Mucosa of rectum (tissue), 2 donors: Measurements from ENCODE around the gene TTN.

ENCODE experiments used
- H3K27ac ChIP-seq, 2 donors: one replicate each; pipeline ENCODE4 v1.7.0; 2013; ENCODE audit warnings: inconsistent platforms in 2 of 2, low read depth in 2 of 2, low read length in 2 of 2
- H3K27me3 ChIP-seq, 2 donors: one replicate each; pipeline ENCODE4 v1.7.0; 2013; ENCODE audit warnings: low read length in 2 of 2; ENCODE audit not compliant: control insufficient read depth in 2 of 2, insufficient read depth in 2 of 2
- H3K36me3 ChIP-seq, 2 donors: one replicate each; pipeline ENCODE4 v1.7.0; 2013; ENCODE audit warnings: low read length in 2 of 2; ENCODE audit not compliant: control insufficient read depth in 2 of 2, insufficient read depth in 2 of 2
- H3K4me1 ChIP-seq, 2 donors: one replicate each; pipeline ENCODE4 v1.7.0; 2013; ENCODE audit warnings: low read length in 2 of 2, mild to moderate bottlenecking in 1 of 2; ENCODE audit not compliant: control insufficient read depth in 2 of 2, insufficient read depth in 2 of 2
- H3K4me3 ChIP-seq, 2 donors: one replicate each; pipeline ENCODE4 v1.7.0; 2013; ENCODE audit warnings: low read length in 2 of 2
- H3K9ac ChIP-seq, 2 donors: one replicate each; pipeline ENCODE4 v1.7.0; 2013; ENCODE audit warnings: low read length in 2 of 2, low read depth in 1 of 2, mild to moderate bottlenecking in 1 of 2
- H3K9me3 ChIP-seq, 2 donors: one replicate each; pipeline ENCODE4 v1.7.0; 2013; ENCODE audit warnings: low read length in 2 of 2; ENCODE audit not compliant: control insufficient read depth in 2 of 2
- donor health status: healthy.
- donor health status: Normal muscosa, but diverticular disease.

The TTN gene

DNA sequence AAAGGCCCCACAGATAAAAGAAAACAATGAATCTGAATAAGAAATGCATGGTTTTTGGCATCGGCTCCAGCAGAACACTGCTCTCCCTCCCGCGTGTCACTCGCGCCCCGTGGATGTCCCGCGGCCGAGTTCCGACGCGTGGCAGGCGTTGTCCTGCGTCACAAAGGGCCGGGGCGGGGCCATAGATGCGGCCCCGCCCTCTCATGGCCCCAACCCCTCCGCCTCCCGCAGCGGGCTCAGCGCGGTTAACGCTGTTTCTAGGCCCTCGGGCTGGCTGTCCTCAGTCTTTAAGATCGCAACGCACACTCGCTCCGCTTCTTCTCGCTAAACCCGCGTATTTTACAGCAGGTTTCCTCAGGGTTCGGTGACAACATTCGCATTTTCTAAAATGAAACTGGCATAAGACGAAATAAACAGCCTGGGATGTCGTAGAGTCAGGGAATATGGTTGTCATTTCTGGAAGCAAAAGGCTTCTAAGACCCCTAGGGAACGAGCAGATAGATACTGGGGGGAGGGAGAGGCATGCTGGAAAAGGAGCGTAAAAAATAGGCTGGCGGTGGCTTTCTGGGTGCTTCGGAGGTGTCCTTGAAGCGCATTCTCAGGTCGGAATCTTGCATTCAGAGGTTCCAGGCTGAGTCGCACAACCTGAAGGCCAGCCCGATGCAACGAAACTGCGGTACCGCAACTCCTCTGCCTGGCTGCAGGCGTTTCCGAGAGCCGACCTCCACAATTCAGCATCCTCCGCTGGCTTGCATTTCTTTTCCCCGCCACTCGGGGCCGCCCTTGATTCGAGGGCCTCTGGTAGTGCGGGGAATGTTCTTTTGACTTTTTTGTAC is 328.6 kb downstream of the TTN start, which contains the start of gene FKBP7:
Gene FKBP7, minus strand, starts transcription at position 162 of the 836 bp plus-strand sequence. Its CDS starts 101 bp downstream, at position 61.
- Histone ChIP-seq H3K9me3 (no peaks in the 10 kb centered on the region), H3K36me3 (no peaks in the 10 kb centered on the region), H3K4me1 (peaks cover 18 to 24% of the 10 kb centered on the region in 2 donors), H3K4me3 (peak within 1 kb of the TSS; percentile 91 to 100), H3K9ac (peak within 1 kb of the TSS; percentile 88 to 99), H3K27ac (peak within 1 kb of the TSS; percentile 91 to 98), H3K27me3 (no peaks in the 10 kb centered on the region)

GRCh38 chr2:178478130-178478438 is 329.1 kb downstream of the TTN start:
- Histone ChIP-seq H3K9me3 (no peaks in the 10 kb centered on the region), H3K4me3 (peak overlapping the region; percentile 91 to 100), H3K4me1 (peaks cover 18 to 24% of the 10 kb centered on the region in 2 donors), H3K9ac (peak overlapping the region; percentile 88 to 99), H3K27me3 (no peaks in the 10 kb centered on the region), H3K36me3 (no peaks in the 10 kb centered on the region), H3K27ac (peak overlapping the region; percentile 91 to 98)

- Histone ChIP-seq H3K4me3 (peak overlapping the region; percentile 91 to 100), H3K9me3 (no peaks in the 10 kb centered on the region), H3K27me3 (no peaks in the 10 kb centered on the region), H3K4me1 (peaks cover 18 to 24% of the 10 kb centered on the region in 2 donors), H3K9ac (peak overlapping the region; percentile 88 to 99), H3K36me3 (no peaks in the 10 kb centered on the region), H3K27ac (no peak overlapping the region)
Measured at GRCh38 chr2:178477443-178478129, 329.6 kb downstream of the TTN start.

GRCh38 chr2:178476477-178476876 is 330.7 kb downstream of the TTN start:
- Histone ChIP-seq H3K4me3 (no peak overlapping the region), H3K36me3 (no peaks in the 10 kb centered on the region), H3K9ac (no peak overlapping the region), H3K4me1 (peaks cover 7 to 15% of the 10 kb centered on the region in 2 donors), H3K27me3 (no peaks in the 10 kb centered on the region), H3K9me3 (no peaks in the 10 kb centered on the region), H3K27ac (no peak overlapping the region)
